ENCODE results near the gene LCK.

DNA sequence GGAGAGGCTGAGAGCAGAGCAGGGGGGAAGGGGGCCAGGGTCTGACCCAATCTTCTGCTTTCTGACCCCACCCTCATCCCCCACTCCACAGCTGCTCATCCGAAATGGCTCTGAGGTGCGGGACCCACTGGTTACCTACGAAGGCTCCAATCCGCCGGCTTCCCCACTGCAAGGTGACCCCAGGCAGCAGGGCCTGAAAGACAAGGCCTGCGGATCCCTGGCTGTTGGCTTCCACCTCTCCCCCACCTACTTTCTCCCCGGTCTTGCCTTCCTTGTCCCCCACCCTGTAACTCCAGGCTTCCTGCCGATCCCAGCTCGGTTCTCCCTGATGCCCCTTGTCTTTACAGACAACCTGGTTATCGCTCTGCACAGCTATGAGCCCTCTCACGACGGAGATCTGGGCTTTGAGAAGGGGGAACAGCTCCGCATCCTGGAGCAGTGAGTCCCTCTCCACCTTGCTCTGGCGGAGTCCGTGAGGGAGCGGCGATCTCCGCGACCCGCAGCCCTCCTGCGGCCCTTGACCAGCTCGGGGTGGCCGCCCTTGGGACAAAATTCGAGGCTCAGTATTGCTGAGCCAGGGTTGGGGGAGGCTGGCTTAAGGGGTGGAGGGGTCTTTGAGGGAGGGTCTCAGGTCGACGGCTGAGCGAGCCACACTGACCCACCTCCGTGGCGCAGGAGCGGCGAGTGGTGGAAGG lies 23.7 kb downstream of the LCK start:
- TF ChIP-seq, protein P1, sequence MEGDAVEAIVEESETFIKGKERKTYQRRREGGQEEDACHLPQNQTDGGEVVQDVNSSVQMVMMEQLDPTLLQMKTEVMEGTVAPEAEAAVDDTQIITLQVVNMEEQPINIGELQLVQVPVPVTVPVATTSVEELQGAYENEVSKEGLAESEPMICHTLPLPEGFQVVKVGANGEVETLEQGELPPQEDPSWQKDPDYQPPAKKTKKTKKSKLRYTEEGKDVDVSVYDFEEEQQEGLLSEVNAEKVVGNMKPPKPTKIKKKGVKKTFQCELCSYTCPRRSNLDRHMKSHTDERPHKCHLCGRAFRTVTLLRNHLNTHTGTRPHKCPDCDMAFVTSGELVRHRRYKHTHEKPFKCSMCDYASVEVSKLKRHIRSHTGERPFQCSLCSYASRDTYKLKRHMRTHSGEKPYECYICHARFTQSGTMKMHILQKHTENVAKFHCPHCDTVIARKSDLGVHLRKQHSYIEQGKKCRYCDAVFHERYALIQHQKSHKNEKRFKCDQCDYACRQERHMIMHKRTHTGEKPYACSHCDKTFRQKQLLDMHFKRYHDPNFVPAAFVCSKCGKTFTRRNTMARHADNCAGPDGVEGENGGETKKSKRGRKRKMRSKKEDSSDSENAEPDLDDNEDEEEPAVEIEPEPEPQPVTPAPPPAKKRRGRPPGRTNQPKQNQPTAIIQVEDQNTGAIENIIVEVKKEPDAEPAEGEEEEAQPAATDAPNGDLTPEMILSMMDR (IDR thresholded peaks at IDR 0.05; ENCODE audit: poor library complexity) = no peak
- no peak for TF ChIP-seq EZH2 (IDR thresholded peaks at IDR 0.05; ENCODE audit: borderline replicate concordance)
- TF ChIP-seq EZH2phosphoT487 (IDR thresholded peaks at IDR 0.05; ENCODE audit: low read depth, severe bottlenecking, unreplicated experiment) = no peak
